ENCODE results near the gene DOCK11.

The DOCK11 gene

GRCh38 chrX:118502161-118502789 is 6.7 kb downstream of the DOCK11 start:
- DNase-seq: no peak

DNA sequence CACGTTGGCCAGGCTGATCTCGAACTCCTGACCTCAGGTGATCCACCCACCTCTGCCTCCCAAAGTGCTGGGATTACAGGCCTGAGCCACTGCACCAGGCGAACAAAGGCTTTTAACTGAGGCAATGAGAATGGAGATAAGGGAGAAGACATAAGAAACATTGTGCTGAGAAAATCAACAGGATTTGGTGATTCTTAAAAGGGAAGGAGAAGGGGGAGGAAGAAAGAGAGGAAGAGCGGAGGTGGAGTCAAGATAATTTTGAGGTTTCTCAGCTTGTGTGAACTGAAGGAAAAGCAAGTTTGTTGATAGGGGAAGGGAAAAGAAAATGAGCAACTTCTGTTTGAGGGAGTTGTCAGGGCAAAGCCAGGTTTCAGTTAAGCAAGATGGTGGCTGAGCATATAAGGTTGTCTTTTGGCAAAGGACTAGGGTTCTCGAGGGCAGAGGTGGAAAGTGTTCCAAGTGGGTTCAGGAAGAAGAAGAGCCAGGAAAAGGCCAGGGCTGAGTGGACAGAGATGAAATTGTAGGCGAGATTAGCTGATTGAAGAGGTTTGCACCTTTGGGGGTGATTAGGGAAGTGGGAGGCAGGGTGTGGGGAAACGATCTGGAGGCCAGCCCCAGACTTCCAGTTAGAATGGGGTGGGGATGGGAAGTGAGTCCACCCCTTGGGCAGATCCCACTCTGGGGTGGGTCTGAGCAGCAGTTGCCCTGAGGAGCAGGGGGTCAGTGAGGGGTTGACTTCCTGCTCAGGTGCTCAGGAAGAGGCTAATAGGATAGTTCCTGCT is 7.8 kb downstream of the DOCK11 start:
- DNase-seq: no peak

- DNase-seq: no peak
These were observed 9.0 kb downstream of the DOCK11 start for GRCh38 chrX:118504581-118504980.

- no peak for DNase-seq
These were observed 11.3 kb downstream of the DOCK11 start for GRCh38 chrX:118506805-118507480.

DNA sequence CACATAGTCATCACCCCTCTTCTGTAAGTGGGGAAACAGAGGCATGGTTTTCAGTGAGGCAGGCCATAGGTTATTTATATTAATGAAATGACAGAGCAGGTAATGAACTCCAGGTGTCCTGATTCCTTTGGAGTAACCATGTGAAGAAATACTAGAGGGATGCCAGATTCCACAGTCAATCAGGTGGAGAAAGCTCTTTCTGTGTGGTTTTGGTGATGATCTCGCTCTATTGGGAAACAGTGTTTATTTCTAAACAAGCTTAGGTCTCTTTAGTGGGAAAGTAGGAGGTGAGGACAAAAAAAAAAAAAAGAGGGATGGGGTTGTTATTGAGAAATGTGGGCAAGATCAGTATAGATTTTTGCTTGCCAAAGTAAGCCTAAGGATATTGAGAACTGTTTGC is 12.2 kb downstream of the DOCK11 start:
- no peak for DNase-seq

GRCh38 chrX:118508221-118508620 is 12.6 kb downstream of the DOCK11 start:
- DNase-seq: no peak

DNA sequence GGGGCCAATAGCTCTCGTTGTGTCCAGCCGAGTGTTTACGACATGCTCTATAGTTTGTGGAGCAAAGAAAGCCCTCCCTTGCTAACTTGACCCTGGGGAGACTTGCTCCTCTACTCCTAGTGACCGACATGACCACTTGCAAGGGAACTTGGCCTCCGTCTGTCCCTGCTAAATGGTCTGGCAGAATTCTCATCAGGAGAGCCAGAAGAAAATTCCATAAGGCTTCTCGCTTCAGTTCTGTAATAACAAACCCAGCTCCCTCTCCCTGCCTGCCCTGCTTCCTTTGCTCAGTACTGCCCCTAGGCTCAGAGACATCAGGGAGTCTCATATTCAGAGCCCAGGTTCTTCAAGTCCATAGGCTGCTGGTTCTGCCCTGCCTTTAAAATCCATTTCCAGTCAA is 13.0 kb downstream of the DOCK11 start:
- no peak for DNase-seq

- DNase-seq: no peak
These were observed 14.5 kb downstream of the DOCK11 start for GRCh38 chrX:118510111-118510510.

- DNase-seq: no peak
These were observed 17.7 kb downstream of the DOCK11 start for GRCh38 chrX:118513120-118513898.

DNA sequence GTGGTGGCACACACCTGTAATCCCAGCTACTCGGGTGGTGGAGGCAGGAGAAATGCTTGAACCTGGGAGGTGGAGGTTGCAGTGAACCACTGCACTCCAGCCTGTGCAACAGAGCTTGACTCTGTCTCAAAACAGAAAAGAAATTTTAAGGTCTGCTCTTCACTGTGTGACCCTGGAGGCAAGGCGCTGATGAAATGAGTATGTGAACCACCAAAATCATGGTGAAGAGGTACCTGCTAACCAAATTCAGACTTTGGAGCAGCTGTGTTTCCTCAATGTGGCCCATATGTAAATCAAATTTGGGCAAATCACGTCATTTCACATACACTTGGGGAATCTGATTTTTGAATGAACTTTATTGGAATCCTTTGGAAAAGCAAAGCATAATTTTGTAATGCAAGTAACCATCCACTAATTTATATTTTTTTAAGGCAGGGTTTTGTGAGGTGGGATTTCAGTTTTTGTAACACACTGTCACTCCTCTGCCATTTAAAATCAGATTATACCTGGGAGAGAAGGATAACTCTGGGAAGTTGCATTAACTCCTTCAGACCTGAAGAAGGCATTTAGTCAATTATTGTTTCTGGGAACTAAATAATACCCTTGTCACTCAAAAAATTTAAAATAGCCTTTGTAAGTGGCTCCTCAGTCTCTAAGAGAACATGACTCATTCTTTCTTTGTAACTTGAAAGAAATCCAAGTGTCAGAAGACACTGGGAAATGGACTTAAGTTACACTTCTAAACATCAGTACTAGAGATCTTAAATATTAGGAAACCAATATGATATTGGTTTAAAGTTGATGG is 24.0 kb downstream of the DOCK11 start:
- DNase-seq: no peak

GRCh38 chrX:118520216-118521206 is 24.9 kb downstream of the DOCK11 start:
- no peak for DNase-seq

DNA sequence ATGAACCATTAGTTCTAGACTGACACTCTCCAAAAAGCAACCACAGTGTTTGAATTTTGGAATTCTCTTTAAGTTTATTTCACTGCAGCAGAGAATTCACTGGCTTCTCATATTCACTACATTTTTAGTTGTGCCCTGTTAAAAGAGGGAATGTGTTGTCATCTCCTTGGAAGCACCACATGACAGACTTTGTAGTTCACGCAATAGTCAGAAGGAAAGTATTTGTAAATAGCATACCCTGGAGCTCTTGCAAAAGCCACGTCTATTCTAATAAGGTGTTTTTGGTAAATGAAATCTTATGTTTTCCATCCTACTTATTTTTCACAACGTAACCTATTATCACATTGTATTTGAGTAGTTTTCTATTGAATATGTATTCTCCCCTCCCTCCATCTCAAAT is 25.8 kb downstream of the DOCK11 start:
- DNase-seq: no peak

GRCh38 chrX:118522230-118522926 is 26.8 kb downstream of the DOCK11 start:
- no peak for DNase-seq

- DNase-seq: no peak
These were observed 28.3 kb downstream of the DOCK11 start for GRCh38 chrX:118523920-118524319.

DNA sequence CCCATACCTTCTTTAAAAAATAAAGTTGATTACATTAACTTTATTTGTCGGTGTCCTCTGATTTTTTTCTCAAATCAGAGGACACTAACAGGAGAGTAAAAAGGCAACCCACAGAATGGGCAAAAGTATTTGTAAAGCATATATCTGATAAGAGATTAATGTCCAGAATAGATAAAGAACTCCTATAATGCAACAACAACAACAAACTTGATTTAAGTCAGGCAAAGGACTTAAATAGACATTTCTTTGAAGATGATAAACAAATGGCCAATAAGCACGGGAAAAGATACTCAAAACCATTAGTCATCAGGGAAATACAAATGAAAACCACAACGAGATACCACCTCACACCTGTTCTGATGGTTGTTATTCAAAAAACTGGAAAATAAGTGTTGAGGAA is 28.7 kb downstream of the DOCK11 start:
- no peak for DNase-seq

DNA sequence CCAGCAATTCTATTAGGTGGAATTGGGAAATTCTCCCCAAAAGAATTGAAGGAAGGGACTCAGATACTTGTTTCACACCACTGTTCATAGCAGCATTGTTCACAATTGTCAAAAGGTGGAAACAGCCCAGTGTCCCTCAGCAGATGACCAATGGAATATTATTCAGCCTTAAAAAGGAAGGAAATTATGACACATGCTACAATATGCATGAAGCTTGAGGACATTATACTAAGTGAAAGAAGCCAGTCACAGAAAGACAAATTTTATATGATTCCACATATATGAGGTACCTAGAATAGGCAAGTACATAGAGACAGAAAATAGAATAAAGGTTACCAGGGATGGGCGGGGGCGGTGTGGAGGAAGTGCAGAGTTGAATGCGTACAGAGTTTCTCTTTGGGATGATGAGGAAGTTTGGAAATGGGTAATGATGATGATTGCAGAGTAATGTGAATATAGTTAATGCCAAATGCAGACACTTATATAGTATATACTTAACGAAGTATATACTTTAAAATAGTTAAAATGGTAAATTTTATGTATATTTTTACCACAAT is 29.6 kb downstream of the DOCK11 start:
- no peak for DNase-seq

- DNase-seq: no peak
These were observed 30.5 kb downstream of the DOCK11 start for GRCh38 chrX:118526149-118526548.

DNA sequence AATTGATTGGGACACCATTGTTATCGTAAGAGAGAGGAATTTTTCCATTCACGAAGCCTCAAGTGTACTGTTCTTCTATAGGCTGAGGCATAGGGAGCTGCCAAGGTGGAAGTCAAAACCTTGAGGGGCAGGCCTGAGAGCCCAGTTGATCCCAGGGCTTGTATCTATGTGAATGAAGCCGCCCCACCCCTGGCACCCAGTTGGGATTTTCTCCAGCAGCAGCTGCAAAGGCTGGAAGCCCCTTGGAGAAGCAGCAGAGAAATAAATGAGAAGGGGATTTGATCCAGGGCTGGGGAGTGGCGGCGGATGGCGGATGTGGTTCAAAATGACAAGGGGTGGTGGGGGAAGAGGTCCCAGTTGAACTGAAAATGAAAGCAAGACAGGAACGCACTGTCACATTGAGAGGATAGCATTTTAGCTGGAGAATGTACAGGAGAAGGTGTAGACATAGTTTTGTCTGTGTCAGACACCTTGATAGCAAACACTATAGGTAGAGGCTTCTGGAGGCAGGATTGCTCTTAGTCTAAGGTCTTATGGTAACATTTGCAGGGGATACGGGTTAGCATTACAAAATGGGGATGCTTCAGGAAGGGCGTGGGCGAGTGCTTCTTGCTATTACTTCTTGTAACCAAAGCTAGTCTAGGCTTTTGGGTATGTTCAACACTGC is 32.6 kb downstream of the DOCK11 start:
- DNase-seq: no peak

DNA sequence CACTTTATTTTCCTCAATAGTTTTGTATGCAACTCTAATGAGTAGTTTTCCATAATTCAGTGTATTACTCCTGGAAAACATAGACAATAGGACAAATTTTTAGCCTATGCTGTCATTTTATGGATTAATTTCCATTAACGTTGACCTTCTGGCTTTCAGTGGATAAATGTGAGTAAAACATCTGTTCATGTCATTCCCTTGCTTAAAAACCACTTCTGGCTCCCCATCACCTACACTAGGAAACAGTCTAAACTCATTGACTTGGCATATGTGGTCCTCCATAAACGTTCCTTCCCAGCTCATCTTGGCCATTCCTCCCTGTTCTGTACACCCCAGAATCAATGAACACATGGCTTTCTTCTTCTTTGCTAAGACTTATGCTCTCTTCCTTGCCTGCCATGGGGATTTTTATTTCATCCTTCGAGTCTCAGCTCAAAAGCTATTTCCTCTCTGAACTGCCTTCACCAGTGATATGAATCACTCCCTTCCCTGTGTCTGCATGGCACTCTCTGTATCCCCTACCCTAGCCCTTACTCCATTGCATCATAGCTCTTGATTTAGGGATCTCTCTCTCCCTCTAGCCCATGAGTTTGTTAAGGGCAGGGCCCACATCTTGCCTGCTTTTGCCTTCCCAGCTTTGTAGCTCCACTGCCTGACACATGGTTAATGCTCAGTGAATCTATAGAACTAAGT is 34.8 kb downstream of the DOCK11 start:
- DNase-seq: no peak

All from NCI-H1105 treated with DMSO at 0.1 percent for 48 hours (cell line).